Iris pigment epithelial cell (primary cell): Measurements from ENCODE around the gene MIXL1.
A peak's percentile ranks its signal among the peaks of the same experiment; 100 is the strongest.
"Not testable (repeated sequence)": the region's sequence is repeated elsewhere in the genome, so short reads cannot be mapped to it uniquely, and the experiment has no call there.

Source experiments
- DNase-seq: peaks from one replicate; pipeline ENCODE4 v3.0.0-alpha.2; 2011; ENCODE audit warnings: low read depth

Gene MIXL1

GRCh38 chr1:226223157-226223785 lies at the start of gene MIXL1:
Gene MIXL1 (plus strand): TSS chr1:226223664. CDS start chr1:226223682, 18 bp downstream.
- no peak for DNase-seq

DNA sequence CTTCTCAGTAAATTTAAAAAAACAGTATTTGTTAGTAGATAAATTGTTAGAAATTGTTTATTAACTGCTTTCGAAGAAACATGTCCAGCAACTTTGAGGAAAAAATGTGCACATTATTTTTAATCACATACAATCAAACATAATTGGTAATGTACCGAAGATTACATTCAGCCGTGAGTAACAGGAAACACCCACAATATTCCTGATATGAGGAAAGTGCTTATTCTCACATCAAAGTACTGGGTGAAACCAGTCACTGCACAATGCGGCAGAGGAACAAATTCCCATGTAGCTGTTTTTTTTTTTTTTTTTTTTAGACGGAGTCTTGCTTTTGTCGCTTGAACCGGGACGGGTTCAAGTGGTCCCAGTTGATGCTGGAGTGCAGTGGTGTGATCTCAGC lies 46.6 kb upstream of the MIXL1 start:
- no peak for DNase-seq

- peak; percentile 66 for DNase-seq
These were observed 41.3 kb upstream of the MIXL1 start for GRCh38 chr1:226181996-226182714.

- DNase-seq: peak; percentile 43
These were observed 38.1 kb upstream of the MIXL1 start for GRCh38 chr1:226185141-226186036.

DNA sequence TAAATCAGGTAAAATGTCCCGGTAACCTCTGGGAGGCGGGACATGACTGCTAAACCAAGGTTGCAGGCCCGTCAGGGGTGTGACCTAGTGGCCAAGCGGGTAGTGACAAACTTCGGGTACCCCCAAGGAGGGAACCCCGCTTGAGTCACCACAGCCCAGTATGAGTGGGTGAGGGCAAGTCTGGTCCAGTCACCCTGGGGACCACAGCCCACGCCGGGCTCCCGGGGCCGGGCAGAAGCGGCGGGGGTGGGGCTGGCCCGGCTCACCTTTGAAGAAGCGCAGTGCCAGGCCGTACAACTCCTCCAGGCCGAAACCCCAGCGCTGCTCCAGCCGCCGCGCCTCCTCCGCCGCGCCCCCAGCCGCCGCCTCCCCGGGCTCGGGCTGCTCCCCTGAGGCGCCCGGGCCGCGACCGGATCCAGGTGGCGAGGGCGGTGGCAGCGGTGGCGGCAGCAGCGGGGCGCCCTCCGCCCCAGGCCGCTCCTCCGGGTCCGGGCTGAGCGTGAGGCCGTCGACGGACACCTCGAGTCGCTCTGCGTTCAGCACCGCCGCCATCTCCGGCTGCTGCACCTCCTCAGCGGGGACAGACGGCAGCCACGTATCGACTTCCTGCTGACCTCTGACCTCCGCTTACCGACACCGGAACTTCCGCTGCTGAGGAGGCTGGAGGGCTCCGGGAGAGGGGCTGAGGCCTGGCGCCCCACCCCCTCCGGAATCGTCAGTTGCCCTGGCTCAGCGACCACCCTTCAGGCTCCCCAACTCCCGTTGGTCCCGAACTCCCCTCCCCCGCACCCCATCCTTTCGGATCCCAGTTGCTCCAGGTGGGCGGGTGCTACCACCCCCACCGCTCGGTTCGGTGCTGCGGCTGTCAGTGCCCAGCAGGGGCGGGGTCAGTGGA lies 37.1 kb upstream of the MIXL1 start, which contains the start of gene ACBD3:
Gene ACBD3 (minus strand): TSS at position 618 of the 895 bp plus-strand sequence. CDS start 66 bp downstream, at position 552.
- peak; percentile 83 for DNase-seq

DNA sequence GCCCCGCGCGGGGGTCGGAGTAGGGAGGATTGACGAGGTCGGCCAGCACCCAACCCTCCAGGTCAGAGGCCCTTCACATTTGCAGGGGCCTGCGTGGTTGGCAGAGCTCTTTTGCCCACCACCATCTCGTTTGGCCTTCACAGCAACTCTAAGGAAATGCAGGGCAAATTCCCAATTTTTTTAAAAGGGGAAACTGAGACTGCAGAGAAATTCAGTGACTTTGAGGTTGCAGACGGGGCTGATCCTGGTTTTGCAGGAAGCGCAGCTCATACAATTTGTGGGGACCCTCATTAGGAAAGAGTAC lies 36.5 kb upstream of the MIXL1 start:
- no peak for DNase-seq

- no peak for DNase-seq
These were observed 36.1 kb upstream of the MIXL1 start for GRCh38 chr1:226187380-226187779.

DNA sequence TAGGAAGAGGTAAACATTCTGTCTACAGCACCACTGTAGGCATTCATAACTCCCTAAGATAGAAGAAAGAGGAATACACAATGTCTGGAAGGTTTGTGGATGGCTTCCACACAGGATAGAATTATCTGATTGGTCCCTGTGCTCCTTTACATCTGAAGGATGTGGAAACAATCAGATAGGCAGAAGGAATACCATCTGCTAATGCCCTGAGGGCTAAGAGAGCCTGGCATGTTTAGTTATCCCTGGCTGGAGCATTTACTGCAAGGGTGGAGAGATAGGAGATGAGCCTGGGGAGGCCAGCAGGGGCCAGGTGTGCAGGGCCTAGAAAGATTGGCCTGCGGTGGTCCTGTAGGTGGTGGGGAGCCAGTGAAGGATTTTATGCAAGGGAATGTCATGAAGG lies 28.3 kb upstream of the MIXL1 start:
- no peak for DNase-seq

- DNase-seq: no peak
These were observed 23.5 kb upstream of the MIXL1 start for GRCh38 chr1:226199971-226200370.

DNA sequence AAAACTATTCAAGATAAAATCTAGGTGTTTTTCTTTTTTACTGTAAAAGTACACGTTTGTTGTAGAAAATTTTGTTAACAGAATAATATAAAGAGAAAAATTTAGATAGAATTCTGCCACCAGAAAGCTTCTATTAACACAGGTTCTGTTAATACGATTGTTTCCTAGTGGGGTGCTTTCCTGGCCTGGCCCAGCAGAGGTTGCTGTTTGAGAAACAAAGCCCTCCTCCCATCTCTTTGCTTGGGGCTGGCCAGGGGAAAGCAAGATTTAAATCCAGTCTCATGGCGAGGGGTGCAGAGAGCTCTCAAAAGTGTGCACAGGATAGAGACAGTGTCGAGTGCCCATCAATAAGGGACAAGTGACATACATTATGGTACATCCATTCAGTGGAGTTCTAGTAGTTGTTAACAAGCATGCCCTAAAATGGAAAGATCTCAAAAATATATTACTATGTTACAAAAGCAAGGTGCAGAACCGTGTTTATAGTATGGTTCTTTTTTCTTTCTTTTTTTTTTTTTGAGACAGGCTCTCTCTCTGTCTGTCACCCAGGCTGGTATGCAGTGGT lies 22.4 kb upstream of the MIXL1 start:
- peak; percentile 34 for DNase-seq

DNA sequence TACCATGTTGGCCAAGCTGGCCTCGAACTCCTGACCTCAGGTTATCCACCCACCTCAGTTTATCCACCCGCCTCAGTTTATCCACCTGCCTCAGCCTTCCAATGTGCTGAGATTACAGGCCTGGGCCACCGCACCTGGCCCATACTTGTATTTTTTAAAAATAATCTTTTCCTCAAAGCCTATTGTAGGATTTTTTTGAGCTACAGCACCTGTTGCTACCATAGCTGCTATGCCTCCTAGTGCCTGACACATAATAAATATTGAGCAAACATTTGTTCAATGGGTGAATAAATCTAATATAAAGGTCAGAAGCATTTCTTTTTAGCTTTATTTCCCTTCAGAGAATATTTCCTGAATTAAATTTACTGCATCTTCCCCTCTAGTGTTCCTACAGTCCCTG lies 21.2 kb upstream of the MIXL1 start:
- no peak for DNase-seq

DNA sequence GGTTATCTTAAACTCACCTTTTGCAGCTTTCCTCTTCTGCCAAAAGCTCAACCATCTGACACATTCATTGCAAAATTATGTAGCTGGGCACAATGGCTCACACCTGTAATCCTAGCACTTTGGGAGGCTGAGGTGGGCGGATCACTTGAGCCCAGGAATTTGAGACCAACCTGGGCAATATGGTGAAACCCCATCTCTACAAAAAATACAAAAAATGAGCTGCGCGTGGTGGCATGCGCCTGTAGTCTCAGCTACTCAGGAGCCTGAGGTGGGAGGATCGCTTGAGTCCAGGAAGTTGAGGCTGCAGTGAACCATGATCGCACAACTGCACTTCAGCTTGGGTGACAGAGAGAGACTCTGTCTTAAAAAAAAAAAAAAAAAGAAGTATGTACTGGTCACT lies 20.8 kb upstream of the MIXL1 start:
- DNase-seq: not testable (repeated sequence)

- no peak for DNase-seq
These were observed 20.2 kb upstream of the MIXL1 start for GRCh38 chr1:226203240-226203639.

GRCh38 chr1:226203655-226204054 lies 19.8 kb upstream of the MIXL1 start:
- no peak for DNase-seq

- DNase-seq: no peak
These were observed 19.3 kb upstream of the MIXL1 start for GRCh38 chr1:226204198-226204597.

DNA sequence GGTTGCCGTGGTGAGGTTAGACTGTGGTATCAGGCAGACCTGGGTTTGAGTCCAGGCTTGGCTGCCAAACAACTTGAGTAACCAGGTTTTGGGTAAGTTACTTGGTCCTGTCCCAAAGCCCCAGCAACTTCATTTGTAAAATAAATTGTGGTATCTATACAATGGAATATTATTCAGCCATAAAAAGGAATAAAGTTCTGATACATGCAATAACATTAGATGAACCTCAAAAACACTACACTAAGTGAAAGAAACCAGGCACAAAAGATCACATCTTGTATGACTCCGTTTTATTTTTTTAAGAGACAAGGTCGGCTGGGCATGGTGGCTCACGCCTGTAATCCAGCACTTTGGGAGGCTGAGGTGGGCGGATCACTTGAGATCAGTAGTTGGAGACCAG lies 16.4 kb upstream of the MIXL1 start:
- no peak for DNase-seq

- peak; percentile 14 for DNase-seq
These were observed 14.0 kb upstream of the MIXL1 start for GRCh38 chr1:226209307-226210059.

DNA sequence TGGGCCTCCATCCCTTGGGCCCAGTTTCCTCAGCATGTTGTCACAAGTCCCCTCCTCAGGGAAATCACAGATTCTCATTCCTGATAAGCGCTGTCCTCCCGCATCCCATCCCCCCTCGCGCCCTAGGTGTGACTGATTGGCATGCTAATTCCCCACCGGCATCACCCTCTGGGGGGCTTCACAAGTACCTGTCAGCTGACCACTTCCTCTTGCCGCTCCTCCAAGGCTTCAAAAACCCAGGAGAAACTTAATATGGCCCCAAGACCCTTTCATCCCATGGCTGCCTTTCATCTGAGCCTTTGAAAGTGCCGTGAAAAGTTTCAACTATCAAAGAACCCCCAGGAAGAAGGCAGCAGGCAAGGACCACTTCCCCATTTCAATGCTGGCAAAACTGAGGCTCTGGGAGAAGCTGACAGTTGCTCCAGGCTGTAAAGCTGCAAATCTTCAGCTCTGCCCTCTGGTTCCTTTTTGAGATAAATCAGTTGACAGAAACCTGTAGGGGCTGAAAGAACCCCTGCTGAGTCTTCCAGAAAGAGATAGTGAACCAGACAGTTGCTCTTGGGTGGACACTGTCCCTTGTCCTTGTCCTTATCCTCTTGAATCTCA lies 12.8 kb upstream of the MIXL1 start:
- no peak for DNase-seq

DNA sequence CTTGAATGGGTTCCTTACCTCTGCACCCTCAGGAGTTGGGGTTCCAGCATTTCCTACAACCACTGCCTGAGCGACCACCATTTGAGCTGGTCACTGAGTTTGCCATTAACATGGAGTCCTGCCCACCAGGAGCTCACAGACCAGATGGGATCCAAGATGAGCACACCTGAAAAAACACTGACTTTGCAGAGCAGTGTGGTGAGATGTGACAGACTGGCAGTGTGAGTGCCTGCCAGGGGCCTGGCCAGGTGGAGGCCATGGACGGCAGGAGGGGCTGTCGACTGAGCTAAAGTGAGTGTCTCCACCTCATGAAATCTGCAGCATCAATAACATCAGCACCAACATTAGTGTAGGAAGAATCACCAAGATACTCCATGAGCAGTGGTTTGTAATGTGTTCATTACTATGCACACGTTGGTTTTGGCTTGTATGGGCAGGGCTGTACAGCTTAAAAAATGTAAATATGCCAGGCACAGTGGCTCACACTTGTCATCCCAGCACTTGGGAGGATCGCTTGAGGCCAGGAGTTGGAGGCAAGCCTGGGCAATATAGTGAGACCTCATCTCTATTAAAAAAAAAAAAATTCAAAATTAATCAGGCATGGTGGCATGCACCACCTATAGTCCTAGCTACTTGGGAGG lies 12.2 kb upstream of the MIXL1 start:
- no peak for DNase-seq

GRCh38 chr1:226212545-226212944 lies 10.9 kb upstream of the MIXL1 start:
- DNase-seq: no peak
